ENCODE data around the gene UBA3.

Gene UBA3

DNA sequence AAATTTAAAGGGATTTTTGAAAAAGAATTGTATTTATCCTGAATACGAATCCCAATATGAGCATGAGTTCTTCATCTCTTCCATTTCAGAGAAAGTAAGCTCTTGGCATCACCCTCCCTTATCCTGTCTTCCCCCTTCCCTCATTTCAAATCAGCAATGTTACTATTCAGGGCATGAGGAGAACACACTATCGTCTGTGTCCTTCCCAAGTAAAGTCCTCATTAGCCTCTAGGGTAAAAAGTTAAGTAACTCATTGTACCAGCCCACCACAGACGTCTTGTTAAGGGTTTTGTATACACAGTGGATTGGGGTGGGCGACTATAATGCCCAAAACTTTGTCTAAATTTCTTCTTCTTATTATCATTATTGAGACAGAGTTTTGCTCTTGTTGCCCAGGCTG lies 19.4 kb upstream of the UBA3 start:
- DNase-seq (ENCODE audit: low read depth in 2 of 2, low spot score in 1 of 2), result no peak

DNA sequence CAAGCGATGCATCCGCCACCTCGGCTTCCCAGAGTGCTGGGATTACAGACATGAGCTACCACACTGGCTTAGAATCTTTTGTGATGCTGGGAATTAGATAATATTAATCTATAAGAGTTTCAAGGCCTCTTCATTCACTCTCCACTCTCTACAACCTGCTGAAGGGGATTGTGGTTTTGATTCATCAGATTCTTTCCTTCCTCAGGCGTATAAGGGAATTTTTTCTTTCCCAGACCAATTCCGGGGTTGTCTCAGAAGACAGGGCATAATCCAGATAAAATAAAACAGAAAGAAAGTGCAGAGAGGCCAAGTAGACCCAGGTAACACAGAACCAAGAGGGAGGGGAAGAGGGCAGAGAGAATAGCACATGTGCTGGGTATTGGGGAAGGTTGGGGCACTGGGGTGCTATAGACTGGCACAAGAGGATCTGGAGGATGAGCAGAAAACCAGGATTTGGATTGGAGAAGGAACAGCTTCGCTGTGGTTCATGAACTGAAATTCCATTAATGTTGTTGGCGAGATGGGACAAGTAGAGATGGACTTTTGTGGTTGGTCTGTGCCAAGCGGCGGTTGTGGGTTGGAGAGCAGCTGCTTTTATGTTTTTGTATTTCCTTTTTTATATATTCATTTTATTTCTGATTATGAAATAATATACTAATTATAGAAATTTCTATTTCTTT lies 17.4 kb upstream of the UBA3 start:
- no peak for DNase-seq (ENCODE audit: low read depth in 2 of 2, low spot score in 1 of 2)

DNA sequence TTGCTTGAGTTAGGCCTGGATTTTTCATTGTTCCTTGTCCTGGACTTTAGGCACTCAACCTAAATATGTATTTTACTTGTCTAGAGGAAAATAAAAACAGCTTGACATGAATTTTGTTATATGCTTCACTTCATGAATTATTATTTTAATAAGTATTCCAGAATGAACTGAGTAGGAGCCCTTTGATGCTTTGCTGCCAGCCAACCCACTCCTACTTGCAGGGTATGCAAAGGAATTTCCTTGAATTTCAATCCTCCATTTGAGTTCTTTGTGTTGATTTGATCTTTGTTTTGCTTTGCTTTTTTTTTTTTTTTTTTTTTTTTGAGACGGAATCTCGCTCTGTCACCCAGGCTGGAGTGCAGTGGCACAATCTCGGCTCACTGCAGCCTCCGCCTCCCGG lies 16.1 kb upstream of the UBA3 start:
- DNase-seq (ENCODE audit: low read depth in 2 of 2, low spot score in 1 of 2), result no peak

DNA sequence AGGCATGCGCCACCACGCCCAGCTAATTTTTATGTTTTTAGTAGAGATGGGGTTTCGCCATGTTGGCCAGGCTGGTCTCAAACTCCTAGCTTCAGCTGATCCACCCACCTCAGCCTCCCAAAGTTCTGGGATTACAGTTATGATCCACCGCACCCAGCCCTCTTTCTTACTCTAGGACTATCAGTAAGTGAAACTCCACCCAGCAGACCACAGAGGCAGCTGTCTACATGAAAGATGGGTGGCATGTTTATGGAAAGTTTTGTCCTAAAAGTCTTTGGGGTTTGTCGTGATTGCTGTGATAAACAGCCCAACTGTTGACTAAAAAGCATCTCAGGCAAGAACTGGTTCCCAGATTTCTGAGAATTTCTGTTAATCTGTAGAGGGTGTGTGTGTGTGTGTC lies 15.5 kb upstream of the UBA3 start:
- DNase-seq (ENCODE audit: low read depth in 2 of 2, low spot score in 1 of 2), result no peak

DNA sequence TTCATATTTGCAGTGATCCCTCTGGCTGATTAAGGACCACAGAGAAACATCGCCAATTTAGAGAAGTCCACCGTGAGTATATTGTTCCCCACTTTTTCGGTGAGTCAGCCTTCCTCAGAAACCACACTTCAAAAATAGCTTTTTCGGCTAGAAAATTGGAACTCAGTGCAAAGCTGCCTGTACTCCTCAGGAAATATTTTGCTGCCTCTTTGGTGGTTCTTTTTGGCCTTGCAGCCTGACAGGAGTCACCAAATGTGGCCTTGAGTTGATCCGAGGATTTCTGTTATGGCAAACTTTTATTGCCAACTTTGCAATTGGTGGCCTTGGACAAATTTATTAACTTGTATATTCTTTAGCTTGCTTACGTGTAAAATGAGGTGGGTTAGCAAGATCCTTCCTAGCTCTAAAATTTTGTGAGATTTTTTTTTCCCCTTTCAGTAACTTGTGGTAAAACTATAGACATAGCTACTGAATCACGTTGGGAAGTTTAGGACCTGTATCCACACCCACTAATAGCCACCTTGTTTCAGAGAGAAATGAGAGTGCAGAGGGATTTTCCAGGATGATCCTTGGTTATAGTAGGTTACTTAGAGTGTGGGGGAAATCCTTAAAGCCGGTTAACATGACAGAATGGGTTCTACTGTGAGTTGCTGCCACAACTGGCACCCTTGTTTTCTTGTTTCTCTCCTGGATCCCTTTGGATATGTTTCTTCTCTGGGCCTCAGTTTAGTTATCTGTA lies 14.5 kb upstream of the UBA3 start:
- no peak for DNase-seq (ENCODE audit: low read depth in 2 of 2, low spot score in 1 of 2)

DNA sequence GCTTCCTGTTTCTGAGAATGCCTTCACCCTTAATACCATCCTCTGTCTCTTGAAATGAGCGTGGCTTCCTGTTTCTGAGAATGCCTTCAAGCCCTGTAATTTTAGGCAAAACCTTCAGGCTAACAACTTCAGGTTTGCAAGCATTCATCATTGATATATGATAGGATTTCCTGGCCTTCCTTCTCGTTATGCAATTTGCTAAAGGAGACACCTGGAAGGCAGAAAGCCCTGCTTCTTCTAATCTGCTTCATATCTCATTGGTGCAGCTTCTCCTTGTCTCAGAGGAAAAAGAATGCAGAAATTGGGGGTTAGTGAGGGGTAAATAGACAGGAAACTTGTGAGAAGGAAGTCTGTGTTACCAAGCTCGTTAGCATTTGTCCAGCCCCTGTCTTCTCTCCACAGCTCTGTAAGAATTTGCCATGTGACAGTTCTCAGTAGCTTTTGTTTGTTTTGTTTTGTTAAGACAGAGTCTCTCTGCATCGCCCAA lies 11.9 kb upstream of the UBA3 start:
- DNase-seq (ENCODE audit: low read depth in 2 of 2, low spot score in 1 of 2), result no peak

DNA sequence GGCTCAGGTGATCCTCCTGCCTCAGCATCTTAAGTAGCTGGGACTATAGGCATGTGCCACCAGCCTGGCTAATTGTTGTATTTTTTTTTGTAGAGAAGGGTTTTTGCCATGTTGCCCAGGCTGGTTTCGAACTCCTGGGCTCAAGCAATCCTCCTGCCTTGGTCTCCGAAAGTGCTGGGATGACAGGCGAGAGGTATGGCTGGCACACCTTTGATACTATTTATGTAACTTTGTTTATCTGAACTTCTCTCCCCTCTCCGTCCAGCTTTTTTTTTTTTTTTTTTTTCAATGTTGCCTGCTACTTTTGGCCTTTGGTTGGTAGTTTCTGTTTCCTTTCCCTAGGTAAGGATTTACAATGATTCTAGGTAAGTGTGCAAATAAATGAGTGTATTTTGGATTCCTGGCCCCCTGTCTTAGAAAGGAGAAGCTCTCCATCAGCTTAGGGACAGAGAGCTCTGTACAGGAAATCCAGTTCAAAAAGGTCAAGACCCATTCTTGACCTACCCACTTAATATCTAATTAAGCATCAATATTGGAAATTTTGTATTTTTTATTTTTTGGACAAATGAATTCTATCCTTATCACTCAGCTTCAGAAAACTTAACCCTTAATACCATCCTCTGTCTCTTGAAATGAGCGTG lies 11.3 kb upstream of the UBA3 start:
- DNase-seq (ENCODE audit: low read depth in 2 of 2, low spot score in 1 of 2), result no peak

DNA sequence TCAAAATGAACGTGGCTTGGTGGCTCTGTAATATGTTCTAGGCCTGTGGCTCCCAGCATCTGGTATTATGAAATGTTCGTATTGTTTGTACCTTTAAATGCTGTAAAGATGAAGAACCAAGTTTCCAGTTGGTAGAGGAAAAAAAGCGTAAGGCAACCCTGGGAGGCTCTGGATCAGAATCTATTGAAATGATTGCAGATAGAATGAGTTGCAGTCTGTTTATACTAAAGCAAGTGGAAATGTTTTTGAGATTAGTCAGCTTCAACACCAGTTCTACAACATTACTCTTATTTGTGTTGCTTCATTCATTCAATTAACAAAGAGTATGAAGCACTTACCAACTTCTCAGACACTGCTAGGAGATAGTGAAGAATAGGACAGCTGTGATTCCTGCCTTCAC lies 9.9 kb upstream of the UBA3 start:
- DNase-seq (ENCODE audit: low read depth in 2 of 2, low spot score in 1 of 2), result no peak

DNA sequence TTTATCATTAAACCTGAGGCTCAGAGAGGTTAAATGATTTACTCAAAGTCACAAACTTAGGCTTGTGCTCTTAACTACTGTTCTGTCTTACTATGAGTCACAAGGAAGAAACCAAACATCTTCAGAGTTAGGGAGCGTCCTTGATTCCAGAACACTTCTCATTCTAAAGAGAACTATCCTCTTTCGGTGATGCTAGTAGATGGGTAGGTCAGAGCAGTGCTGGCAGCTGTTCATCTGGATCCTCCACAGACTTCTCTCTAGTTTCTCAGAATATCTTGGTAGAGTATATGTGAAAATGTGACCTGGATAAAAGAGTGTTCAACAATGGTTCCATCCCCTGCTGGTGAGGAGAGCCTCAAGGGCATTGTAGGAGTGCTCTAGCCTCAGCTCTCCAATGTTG lies 7.9 kb upstream of the UBA3 start:
- no peak for DNase-seq (ENCODE audit: low read depth in 2 of 2, low spot score in 1 of 2)

DNA sequence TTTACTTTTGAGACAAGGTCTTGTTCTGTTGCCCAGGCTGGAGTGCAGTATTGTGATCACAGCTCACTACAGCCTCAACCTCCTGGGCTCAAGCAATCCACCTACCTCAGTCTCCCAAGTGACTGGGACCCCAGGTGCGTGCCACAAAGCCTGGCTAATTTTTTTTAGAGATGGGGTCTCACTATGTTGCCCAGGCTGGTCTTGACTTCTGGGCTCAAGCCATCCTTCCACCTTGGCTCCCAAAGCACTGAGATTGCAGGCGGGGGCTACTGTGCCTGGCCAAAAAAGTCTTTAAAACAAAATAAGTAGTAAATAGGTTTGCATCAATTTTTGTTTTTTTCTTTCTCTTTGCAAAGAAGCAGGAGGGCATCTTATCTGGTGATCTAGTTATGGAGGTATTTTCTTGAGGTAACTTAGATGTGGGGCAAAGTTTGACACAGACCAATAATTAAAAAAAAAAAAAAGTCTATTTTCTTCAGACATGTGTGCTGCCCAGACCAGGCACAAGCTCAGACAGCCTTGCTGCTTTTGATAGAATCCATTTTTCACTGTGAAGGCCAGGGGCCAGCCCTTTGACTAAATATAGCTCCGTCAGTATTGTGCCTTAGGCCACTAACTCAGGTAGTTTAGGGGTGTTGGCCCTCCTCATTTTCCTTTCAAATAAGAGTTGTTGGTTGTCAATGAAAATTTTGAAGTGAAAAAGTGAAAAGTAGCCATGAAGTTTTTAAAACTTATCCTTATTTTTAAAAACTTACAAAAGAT lies 7.0 kb upstream of the UBA3 start:
- DNase-seq (ENCODE audit: low read depth in 2 of 2, low spot score in 1 of 2), result no peak

DNA sequence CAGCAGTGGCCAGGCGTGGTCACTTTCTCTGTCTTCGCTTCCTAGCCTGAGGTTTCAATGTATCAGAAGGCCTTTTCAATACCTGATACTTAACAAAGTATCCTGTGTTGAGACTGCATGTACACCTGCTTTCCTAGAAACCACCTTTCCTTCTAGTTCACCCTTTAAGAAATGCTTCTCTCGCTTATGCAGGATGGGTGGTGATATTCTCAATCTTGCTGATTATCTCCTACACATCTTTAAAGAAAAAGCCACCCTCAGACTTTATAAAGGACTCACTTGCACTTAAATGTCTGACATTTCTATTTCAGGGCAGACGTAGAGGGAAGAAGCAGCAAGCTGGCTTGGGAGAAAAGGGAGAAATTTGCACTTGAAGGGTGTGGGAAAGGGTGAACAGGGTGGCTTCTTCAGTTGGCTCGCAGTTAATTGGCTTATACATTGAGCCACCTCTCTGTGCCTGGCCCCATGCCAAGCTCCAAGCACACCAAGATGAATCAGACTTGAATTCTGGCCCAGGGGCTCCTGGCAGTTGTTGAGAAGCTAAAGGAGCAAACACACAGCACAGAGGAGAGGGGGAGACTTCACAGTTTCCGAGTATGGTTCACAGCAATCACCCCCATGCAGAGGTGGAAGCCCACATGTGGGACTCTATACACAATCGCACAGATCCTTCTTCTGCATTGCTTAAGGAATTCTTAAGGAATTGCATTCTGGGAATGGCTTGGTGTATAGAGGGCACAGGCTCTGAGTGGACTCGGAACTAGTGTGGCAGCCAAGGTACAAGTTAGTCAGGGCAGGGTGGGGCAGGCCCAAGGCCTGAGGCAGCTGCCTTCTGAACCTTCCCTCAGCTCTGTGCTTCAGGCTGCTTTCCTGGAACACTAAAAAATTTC lies 5.9 kb upstream of the UBA3 start:
- peak in 1 of 2 donors; percentile 54 for DNase-seq (ENCODE audit: low read depth in 2 of 2, low spot score in 1 of 2)

DNA sequence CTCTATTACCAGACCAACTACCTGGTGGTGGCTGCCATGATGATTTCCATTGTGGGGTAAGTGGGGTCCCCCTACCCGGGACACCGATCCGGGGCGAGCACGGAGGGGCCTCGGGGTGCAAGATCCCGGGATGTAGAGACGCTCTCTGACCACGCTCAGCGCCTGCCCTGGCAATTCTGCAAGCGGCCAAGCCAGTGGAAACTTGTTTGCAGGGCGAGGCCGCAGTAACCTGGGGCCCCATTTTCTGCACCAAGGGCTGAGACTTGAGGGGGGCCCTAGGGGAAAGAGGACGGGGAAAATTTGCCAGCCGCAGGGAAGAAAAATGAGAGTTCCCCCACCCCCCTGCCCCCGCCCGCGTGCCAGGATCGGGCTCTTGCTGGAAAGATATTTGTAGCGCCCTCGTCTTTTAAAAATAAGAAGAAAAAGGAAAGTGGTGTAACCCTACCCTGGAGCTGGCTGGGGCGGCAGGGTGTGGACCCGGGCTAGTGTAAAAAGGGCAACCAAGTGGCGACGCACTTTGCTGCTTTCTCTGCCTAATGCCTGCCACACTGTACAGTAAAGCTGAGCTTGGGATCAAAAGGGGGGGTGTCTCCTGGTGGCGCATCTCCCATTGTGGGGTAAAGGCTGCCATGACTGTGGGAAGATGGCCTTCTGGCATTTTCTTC lies 5.1 kb upstream of the UBA3 start:
- DNase-seq (ENCODE audit: low read depth in 2 of 2, low spot score in 1 of 2), result no peak

DNA sequence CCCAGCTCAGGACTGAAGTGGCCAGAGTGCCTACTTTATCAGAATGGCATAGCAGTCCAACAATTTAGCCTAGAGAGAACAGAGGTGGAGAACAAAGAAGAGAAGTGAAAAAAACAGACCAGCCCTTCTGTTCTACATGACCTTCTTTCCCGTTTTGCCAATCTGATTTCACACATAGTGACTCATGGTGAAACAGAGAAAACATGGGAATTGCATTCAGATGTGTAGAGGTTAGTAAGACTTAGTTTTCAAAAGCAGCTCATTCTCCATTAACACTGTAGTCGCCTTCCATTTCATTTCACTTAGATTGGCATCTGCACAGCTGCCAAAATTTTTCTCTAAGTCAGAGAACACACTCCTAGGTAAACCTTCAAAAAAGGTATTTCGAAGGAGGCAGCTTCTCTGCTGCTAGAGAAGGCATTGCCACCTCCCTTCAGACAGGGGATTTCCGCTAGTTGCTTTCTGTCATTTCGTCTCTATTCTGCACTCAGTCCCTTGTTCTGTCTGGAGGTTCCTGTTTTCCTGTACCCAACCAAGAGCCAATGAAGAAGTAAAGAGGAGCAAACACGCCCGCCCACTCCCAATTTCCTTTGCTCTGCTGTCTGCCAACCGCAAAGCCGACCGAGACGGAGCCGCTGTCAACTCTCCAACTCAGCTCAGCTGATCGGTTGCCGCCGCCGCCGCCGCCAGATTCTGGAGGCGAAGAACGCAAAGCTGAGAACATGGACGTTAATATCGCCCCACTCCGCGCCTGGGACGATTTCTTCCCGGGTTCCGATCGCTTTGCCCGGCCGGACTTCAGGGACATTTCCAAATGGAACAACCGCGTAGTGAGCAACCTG lies 4.4 kb upstream of the UBA3 start, which contains the start of gene ARL6IP5:
Gene ARL6IP5, plus strand, starts transcription at position 612 of the 842 bp plus-strand sequence. Its CDS starts 111 bp downstream, at position 723.
- peak; percentile 78 to 81 for DNase-seq (ENCODE audit: low read depth in 2 of 2, low spot score in 1 of 2)

DNA sequence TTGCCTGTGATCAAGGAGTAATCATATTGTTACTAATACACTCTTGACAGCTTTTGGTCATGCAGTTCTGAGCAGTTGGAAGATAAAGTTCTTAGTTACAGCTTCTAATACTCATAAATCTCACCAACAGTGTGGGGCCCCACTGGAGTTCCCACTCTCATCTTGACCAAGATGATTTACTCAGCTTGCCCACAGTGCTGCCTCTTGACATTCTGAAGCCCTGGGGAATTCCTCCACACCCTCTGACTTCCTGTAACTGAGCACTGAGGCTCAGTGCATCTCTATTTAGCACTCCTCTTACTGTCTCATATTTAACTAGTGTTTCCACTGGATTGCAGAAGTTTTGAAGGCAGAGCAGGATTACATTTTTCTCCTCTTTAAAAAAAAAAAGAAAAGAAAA lies 2.6 kb upstream of the UBA3 start:
- DNase-seq (ENCODE audit: low read depth in 2 of 2, low spot score in 1 of 2), result no peak

DNA sequence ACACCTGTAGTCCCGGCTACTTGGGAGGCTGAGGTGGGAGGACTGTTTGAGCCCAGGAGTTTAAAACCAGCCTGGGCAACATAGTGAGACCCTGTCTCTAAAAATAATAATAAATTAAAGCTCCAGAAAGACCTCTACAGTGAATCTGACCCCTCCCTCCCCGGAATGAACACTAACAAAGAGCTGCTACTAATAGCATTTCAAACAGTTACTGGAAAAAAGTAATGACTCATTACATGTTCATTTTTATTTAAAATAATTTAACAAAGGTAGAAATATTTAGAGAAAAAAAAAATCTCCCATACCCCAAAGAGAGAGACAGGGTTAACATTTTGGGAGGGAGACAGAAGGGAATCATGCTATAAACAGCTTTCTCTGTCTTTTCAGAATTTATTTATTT lies 2.2 kb upstream of the UBA3 start:
- no peak for DNase-seq (ENCODE audit: low read depth in 2 of 2, low spot score in 1 of 2)

DNA sequence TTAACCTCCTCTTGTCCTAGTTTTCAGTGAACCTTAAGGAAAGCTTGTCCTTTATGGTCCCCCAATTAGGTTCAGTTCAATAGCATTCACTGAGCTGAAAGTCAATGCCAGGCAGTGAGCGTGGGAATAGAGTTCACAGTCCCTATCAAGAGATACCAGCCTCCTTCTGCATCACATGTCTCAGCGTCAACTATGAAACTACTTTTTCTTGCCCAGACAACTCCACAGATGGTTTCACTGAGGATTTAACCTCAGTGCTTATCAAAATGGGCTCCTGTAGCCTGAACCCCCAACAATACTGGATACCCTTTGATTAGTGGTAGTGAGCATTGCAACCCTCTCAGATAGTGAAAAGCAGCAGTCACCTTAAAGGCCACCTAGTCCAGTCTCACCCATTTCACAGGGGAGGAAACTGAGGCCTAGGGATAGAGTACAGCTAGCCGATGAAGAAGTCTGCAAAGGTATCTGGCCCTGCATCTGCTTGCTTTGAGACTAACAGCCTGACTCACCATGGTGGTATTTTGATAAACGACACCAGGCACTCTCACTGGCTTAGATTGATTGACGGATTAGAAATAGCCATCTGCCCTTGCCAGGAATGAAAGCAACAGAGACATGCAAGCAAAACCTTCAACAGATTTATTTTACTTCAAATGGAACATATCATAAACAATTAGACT lies 1.6 kb upstream of the UBA3 start:
- no peak for DNase-seq (ENCODE audit: low read depth in 2 of 2, low spot score in 1 of 2)

DNA sequence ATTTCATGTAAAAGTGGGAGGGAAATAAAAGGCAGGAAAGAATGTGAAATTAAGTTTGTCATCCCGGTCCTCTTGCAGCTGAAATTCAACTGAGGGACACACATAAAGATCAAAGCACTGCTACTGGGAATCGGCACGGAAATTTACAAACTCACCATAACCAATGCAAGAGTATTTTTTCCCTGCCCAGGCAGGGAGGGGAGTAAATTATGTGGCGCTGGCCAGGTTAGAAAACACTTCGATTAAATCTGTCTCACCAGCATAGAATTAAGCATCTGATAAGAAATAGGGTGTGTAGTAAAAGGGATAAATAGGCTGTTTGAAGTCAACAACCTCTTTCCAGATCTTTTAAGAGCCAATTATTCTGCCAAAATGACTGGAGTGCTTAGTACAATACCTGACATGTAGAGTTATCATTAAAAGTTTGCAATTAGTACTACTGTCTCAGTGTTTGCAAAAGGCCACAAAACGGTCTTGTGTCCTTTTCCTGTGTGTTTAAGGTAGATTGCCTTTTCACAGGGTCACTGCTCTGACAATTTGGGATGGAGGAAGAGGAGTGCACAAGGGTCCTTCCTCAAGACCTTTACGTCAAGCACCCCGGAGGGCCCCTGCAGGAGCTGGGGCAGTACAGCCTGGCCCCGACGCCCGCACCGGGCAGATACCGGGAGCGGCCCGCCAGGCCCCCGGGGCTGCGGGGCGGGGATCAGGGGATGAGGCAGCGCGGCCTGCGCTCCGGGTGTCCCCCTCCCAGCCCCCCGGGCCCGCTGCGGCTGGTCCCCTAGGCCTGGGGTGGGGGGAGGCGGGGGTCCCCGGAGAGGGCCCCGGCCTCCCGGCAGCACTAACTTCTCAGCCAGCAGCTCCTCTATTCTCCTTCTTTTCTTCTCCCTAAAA lies 651 bp downstream of the UBA3 start:
- DNase-seq (ENCODE audit: low read depth in 2 of 2, low spot score in 1 of 2), result no peak
